Measurements from ENCODE around the gene ACOX3. TPM values are rescaled to one million over a fixed set of nuclear protein-coding genes. Genes with fewer than 3 reads are reported as not detected.

Gene ACOX3
- total and polyA plus RNA-seq, 11 donors: 16.9 to 51.6 (median 24.1) TPM

DNA sequence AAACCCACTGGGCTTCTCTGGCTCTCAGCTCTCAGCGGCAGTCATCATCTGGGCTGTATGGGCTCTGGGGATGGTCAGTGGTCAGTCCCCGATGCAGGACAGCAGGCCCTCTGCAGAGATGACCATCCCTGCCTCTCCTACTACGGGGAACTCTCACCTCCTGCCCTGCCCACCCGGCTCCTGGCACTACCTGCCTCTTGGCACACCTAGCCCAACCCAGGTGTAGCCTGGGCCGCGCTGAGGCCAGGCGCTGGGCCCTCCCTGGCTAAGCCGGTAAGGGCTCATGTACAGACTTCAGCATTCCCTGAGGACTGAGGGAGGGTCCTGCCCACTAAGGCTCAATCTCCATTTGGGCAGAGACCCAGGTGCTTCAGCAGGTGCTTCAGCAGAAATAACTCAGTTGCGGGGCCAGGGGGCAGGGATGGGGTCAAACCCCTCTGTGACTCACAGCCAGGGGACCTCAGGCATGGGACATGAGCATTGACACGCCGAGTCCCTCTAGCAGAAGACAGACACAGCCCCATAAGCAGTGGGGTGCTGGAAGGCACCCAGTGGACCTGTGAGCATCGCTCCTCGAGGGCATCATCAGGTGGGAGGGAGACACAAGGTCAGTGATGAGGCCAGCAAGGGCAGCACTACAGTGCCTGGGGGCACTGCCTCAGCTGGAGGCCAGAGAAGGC lies 71.0 kb downstream of the ACOX3 start:
- TF ChIP-seq POLR2A (IDR thresholded peaks at IDR 0.05) (no peak), CTCF (IDR thresholded peaks at IDR 0.05) (no peak)
- 86 to 96% (median 92%) methylated on average over 7 to 13 of the region's 13 CpGs for WGBS, 4 donors
- peak overlapping the region in 2 of 12 donors; percentile 66 to 71 for H3K27ac ChIP-seq
- ATAC-seq (no peak), DNase-seq (peak in 1 of 5 donors; percentile 21)
- peaks cover 0 to 38% (median 20%) of the 10 kb centered on the region in 9 donors for H3K36me3 ChIP-seq
- H3K27me3 ChIP-seq: no peaks in the 10 kb centered on the region
- no peaks in the 10 kb centered on the region for H3K9me3 ChIP-seq
- intact Hi-C loops (cut with DNase I): no loop called here
- H3K4me3 ChIP-seq: no peak overlapping the region
- H3K4me1 ChIP-seq: peaks cover 0 to 5% (median 0%) of the 10 kb centered on the region in 12 donors

- WGBS, 4 donors: 93 to 97% (median 95%) methylated on average over 12 of the region's 12 CpGs
- intact Hi-C loops (cut with DNase I): no loop called here
- peaks cover 0 to 34% (median 20%) of the 10 kb centered on the region in 9 donors for H3K36me3 ChIP-seq
- no peaks in the 10 kb centered on the region for H3K9me3 ChIP-seq
- no peaks in the 10 kb centered on the region for H3K27me3 ChIP-seq
- no peak for DNase-seq
- no peak overlapping the region for H3K27ac ChIP-seq
- H3K4me1 ChIP-seq: peaks cover 0 to 9% (median 0%) of the 10 kb centered on the region in 12 donors
- no peak overlapping the region for H3K4me3 ChIP-seq
- ATAC-seq: no peak
- TF ChIP-seq CTCF (IDR thresholded peaks at IDR 0.05) (no peak), POLR2A (IDR thresholded peaks at IDR 0.05) (no peak)
Measured at GRCh38 chr4:8368998-8369397, 71.5 kb downstream of the ACOX3 start.

DNA sequence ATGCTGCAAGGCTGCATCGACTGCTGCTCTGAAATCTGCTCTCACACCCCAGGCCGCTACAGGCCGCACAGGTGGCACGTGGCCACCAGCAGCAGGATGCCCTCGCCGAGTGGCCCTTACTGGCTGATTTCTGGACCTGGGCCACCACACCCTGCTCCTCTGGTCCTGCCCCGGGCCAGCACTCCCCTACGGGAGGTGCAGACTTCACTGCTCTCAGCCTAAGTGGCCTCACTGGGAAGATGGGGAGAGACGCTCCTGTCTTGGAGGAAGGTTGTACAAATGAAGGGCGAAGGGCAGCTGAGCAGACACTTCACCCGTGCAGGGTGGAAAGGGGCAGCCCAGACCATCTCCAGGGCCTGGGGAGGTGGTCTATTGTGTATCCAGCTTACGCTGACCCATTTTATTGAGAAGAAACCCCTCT lies 72.5 kb downstream of the ACOX3 start:
- Histone ChIP-seq H3K9me3 (no peaks in the 10 kb centered on the region), H3K36me3 (peaks cover 0 to 27% (median 20%) of the 10 kb centered on the region in 9 donors), H3K4me3 (no peak overlapping the region), H3K27me3 (no peaks in the 10 kb centered on the region), H3K27ac (no peak overlapping the region), H3K4me1 (peaks cover 0 to 13% (median 0%) of the 10 kb centered on the region in 12 donors)
- intact Hi-C loops (cut with DNase I): no loop called here
- WGBS, 4 donors: 84 to 89% (median 87%) methylated on average over 10 to 12 of the region's 12 CpGs
- ATAC-seq: no peak
- peak in 1 of 5 donors; percentile 22 for DNase-seq
- no peak for TF ChIP-seq CTCF (IDR thresholded peaks at IDR 0.05)
- TF ChIP-seq POLR2A (IDR thresholded peaks at IDR 0.05): no peak

DNA sequence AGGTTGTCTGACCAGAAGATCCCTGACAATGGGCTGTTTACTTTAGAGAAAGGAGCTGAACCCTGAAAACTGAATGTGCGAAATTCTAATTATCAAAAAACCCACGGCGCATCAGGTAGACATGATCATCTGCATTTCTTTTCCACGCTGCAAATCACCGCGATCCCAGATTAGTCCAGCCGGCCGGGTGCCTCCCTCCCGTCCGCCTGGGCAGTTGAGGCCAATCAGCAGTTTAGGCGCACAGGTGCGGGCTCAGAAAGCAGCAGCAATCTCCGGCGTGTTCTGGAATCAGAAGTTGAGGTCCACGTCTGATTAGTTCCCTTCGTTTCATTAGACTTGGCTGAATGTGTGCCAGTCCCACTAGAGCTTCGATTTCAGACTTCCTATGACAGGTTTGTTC lies 73.9 kb downstream of the ACOX3 start:
- TF ChIP-seq CTCF (IDR thresholded peaks at IDR 0.05) (no peak), POLR2A (IDR thresholded peaks at IDR 0.05) (no peak)
- DNase-seq (peak in 1 of 5 donors; percentile 1), ATAC-seq (no peak)
- H3K4me1 ChIP-seq: peaks cover 0 to 21% (median 0%) of the 10 kb centered on the region in 12 donors
- WGBS, 4 donors: 87 to 94% (median 90%) methylated on average over 17 of the region's 17 CpGs
- H3K27ac ChIP-seq: no peak overlapping the region
- H3K4me3 ChIP-seq: no peak overlapping the region
- peaks cover 0 to 9% (median 0%) of the 10 kb centered on the region in 12 donors for H3K9me3 ChIP-seq
- no peaks in the 10 kb centered on the region for H3K27me3 ChIP-seq
- intact Hi-C loops (cut with DNase I): no loop called here
- H3K36me3 ChIP-seq: peaks cover 0 to 27% (median 20%) of the 10 kb centered on the region in 9 donors
